HEK293 (cell line): ENCODE data around the gene ACOD1.

Source experiments
- BCL11A ChIP-seq: fragments of 450-650 bp; formaldehyde crosslinking; IDR thresholded peaks from 2 replicates; pipeline ENCODE4 v1.5.1; 2016; ENCODE audit warnings: low read depth, missing biosample characterization, missing genetic modification characterization
- GLI2 ChIP-seq: fragments of 450-650 bp; formaldehyde crosslinking; IDR thresholded peaks from 2 replicates; pipeline ENCODE4; 2017; ENCODE audit warnings: missing biosample characterization, missing genetic modification characterization, low read depth, borderline replicate concordance
- HOXD13 ChIP-seq: sonication (generic); formaldehyde crosslinking; IDR thresholded peaks from 2 replicates; pipeline ENCODE4 v1.8.0; 2022; ENCODE audit warnings: missing genetic modification reagents, borderline replicate concordance
- KLF7 ChIP-seq: fragments of 450-650 bp; formaldehyde crosslinking; IDR thresholded peaks from 2 replicates; pipeline ENCODE4 v1.5.1; 2016; ENCODE audit warnings: missing biosample characterization, missing genetic modification characterization, borderline replicate concordance
- MYNN ChIP-seq: fragments of 450-650 bp; formaldehyde crosslinking; IDR thresholded peaks from 2 replicates; pipeline ENCODE4 v1.5.1; 2016; ENCODE audit warnings: missing biosample characterization, missing genetic modification characterization, borderline replicate concordance
- MZF1 ChIP-seq: fragments of 450-650 bp; formaldehyde crosslinking; IDR thresholded peaks from 2 replicates; pipeline ENCODE4 v1.5.1; 2017; ENCODE audit warnings: missing biosample characterization, missing genetic modification characterization, borderline replicate concordance
- SCRT1 ChIP-seq: fragments of 450-650 bp; formaldehyde crosslinking; IDR thresholded peaks from 2 replicates; pipeline ENCODE4 v1.5.1; 2016; ENCODE audit warnings: missing biosample characterization, missing genetic modification characterization, borderline replicate concordance
- SP3 ChIP-seq: fragments of 450-650 bp; formaldehyde crosslinking; IDR thresholded peaks from 2 replicates; pipeline ENCODE4 v1.5.1; 2016; ENCODE audit warnings: missing biosample characterization, missing genetic modification characterization
- YY2 ChIP-seq: fragments of 450-650 bp; formaldehyde crosslinking; IDR thresholded peaks from 2 replicates; pipeline ENCODE4 v1.5.1; 2016; ENCODE audit warnings: missing biosample characterization, missing genetic modification characterization
- ZFHX2 ChIP-seq: fragments of 450-650 bp; formaldehyde crosslinking; conservative IDR thresholded peaks from 2 replicates; pipeline ENCODE4 v1.5.1; 2016; ENCODE audit warnings: missing biosample characterization, missing genetic modification characterization
- ZNF146 ChIP-seq: fragments of 450-650 bp; formaldehyde crosslinking; IDR thresholded peaks from 2 replicates; pipeline ENCODE4 v1.5.1; 2016; ENCODE audit warnings: missing biosample characterization, missing genetic modification characterization
- ZNF2 ChIP-seq: fragments of 450-650 bp; formaldehyde crosslinking; IDR thresholded peaks from 2 replicates; pipeline ENCODE4 v1.5.1; 2016; ENCODE audit warnings: missing biosample characterization, missing genetic modification characterization
- ZNF202 ChIP-seq: fragments of 450-650 bp; formaldehyde crosslinking; IDR thresholded peaks from 2 replicates; pipeline ENCODE4 v1.5.1; 2016; ENCODE audit warnings: missing biosample characterization, missing genetic modification characterization, borderline replicate concordance
- ZNF24 ChIP-seq: fragments of 450-650 bp; formaldehyde crosslinking; IDR thresholded peaks from 2 replicates; pipeline ENCODE4 v1.5.1; 2016; ENCODE audit warnings: missing biosample characterization, missing genetic modification characterization
- ZNF416 ChIP-seq: fragments of 450-650 bp; formaldehyde crosslinking; IDR thresholded peaks from 2 replicates; pipeline ENCODE4 v1.5.1; 2016; ENCODE audit warnings: missing biosample characterization, missing genetic modification characterization
- ZNF501 ChIP-seq: fragments of 450-650 bp; formaldehyde crosslinking; IDR thresholded peaks from 2 replicates; pipeline ENCODE4 v1.5.1; 2016; ENCODE audit warnings: missing biosample characterization, missing genetic modification characterization
- ZNF561 ChIP-seq: fragments of 450-650 bp; IDR thresholded peaks from 2 replicates; pipeline ENCODE4 v1.5.1; 2018; ENCODE audit warnings: missing biosample characterization, missing genetic modification characterization, borderline replicate concordance
- ZSCAN23 ChIP-seq: fragments of 450-650 bp; formaldehyde crosslinking; IDR thresholded peaks from 2 replicates; pipeline ENCODE4 v1.5.1; 2016; ENCODE audit warnings: missing biosample characterization, missing genetic modification characterization
- ZSCAN30 ChIP-seq: fragments of 450-650 bp; IDR thresholded peaks from 2 replicates; pipeline ENCODE4 v1.5.1; 2018; ENCODE audit warnings: missing biosample characterization, mild to moderate bottlenecking, missing genetic modification characterization, moderate library complexity
- ZXDB ChIP-seq: fragments of 450-650 bp; formaldehyde crosslinking; IDR thresholded peaks from 2 replicates; pipeline ENCODE4 v1.5.1; 2016; ENCODE audit warnings: missing biosample characterization, missing genetic modification characterization
- TF ChIP-seq, protein P1 (sequence below): fragments of 450-650 bp; formaldehyde crosslinking; IDR thresholded peaks from 2 replicates; pipeline ENCODE4 v1.5.1; 2016; ENCODE audit warnings: missing biosample characterization, missing genetic modification characterization
- TF ChIP-seq, protein P2 (sequence below): fragments of 450-650 bp; formaldehyde crosslinking; IDR thresholded peaks from 2 replicates; pipeline ENCODE4 v1.5.1; 2016; ENCODE audit warnings: missing biosample characterization, missing genetic modification characterization
- TF ChIP-seq, protein P3 (sequence below): fragments of 450-650 bp; formaldehyde crosslinking; IDR thresholded peaks from 2 replicates; pipeline ENCODE4 v1.5.1; 2016; ENCODE audit warnings: missing biosample characterization, missing genetic modification characterization
- TF ChIP-seq, protein P4 (sequence below): fragments of 450-650 bp; formaldehyde crosslinking; IDR thresholded peaks from 2 replicates; pipeline ENCODE4 v1.5.0; 2017; ENCODE audit warnings: missing biosample characterization, missing genetic modification characterization, borderline replicate concordance
- TF ChIP-seq, protein P5 (sequence below): fragments of 450-650 bp; formaldehyde crosslinking; IDR thresholded peaks from 2 replicates; pipeline ENCODE4 v1.5.1; 2016; ENCODE audit warnings: missing biosample characterization, missing genetic modification characterization
- TF ChIP-seq, protein P6 (sequence below): fragments of 450-650 bp; formaldehyde crosslinking; IDR thresholded peaks from 2 replicates; pipeline ENCODE4 v1.5.1; 2017; ENCODE audit warnings: missing biosample characterization, missing genetic modification characterization
- TF ChIP-seq, protein P7 (sequence below): fragments of 450-650 bp; formaldehyde crosslinking; IDR thresholded peaks from 2 replicates; pipeline ENCODE4 v1.5.1; 2017; ENCODE audit warnings: missing biosample characterization, missing genetic modification characterization

ACOD1 gene

DNA sequence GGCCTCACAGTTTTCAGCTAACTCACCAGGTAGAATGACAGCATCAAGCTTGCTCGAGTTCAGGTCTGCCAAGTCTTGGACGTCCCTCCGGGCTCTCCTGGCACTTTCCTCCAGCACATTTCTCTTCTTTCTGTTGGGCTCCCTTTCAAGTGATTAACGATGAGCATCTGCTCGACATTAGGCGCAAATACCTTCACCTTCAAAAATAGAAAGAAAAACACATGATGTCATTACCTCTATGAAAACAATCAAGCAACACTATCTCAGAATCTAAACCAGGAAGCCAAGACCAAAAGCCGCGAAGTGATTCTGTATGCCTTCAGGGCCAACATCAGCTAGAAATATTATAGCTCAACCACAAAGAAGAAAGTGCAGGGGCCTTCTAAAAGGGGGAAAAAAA lies 28.2 kb downstream of the ACOD1 start (continued):
- TF ChIP-seq, protein P1, sequence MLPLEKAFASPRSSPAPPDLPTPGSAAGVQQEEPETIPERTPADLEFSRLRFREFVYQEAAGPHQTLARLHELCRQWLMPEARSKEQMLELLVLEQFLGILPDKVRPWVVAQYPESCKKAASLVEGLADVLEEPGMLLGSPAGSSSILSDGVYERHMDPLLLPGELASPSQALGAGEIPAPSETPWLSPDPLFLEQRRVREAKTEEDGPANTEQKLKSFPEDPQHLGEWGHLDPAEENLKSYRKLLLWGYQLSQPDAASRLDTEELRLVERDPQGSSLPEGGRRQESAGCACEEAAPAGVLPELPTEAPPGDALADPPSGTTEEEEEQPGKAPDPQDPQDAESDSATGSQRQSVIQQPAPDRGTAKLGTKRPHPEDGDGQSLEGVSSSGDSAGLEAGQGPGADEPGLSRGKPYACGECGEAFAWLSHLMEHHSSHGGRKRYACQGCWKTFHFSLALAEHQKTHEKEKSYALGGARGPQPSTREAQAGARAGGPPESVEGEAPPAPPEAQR (tag by site-specific recombination) = no peak
- TF ChIP-seq MYNN (tag by site-specific recombination) (no peak), ZXDB (tag by site-specific recombination) (peak; percentile 79), ZNF146 (tag by site-specific recombination) (no peak), ZNF202 (no peak), GLI2 (tag by site-specific recombination) (no peak), ZFHX2 (tag by site-specific recombination) (no peak), ZSCAN30 (tag by site-specific recombination) (no peak), SP3 (no peak), ZSCAN23 (no peak), KLF7 (no peak), YY2 (tag by site-specific recombination) (no peak), ZNF501 (tag by site-specific recombination) (no peak), BCL11A (tag by site-specific recombination) (no peak), HOXD13 (CRISPR knock-in tag) (no peak), ZNF24 (tag by site-specific recombination) (no peak), MZF1 (tag by site-specific recombination) (no peak), ZNF2 (tag by site-specific recombination) (no peak), ZNF561 (tag by site-specific recombination) (no peak), SCRT1 (tag by site-specific recombination) (no peak), ZNF416 (tag by site-specific recombination) (no peak)
- TF ChIP-seq, protein P2, sequence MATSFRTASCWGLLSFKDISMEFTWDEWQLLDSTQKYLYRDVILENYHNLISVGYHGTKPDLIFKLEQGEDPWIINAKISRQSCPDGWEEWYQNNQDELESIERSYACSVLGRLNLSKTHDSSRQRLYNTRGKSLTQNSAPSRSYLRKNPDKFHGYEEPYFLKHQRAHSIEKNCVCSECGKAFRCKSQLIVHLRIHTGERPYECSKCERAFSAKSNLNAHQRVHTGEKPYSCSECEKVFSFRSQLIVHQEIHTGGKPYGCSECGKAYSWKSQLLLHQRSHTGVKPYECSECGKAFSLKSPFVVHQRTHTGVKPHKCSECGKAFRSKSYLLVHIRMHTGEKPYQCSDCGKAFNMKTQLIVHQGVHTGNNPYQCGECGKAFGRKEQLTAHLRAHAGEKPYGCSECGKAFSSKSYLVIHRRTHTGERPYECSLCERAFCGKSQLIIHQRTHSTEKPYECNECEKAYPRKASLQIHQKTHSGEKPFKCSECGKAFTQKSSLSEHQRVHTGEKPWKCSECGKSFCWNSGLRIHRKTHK = no peak
- TF ChIP-seq, protein P3, sequence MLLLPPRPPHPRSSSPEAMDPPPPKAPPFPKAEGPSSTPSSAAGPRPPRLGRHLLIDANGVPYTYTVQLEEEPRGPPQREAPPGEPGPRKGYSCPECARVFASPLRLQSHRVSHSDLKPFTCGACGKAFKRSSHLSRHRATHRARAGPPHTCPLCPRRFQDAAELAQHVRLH (tag by site-specific recombination) = no peak
- TF ChIP-seq, protein P4, sequence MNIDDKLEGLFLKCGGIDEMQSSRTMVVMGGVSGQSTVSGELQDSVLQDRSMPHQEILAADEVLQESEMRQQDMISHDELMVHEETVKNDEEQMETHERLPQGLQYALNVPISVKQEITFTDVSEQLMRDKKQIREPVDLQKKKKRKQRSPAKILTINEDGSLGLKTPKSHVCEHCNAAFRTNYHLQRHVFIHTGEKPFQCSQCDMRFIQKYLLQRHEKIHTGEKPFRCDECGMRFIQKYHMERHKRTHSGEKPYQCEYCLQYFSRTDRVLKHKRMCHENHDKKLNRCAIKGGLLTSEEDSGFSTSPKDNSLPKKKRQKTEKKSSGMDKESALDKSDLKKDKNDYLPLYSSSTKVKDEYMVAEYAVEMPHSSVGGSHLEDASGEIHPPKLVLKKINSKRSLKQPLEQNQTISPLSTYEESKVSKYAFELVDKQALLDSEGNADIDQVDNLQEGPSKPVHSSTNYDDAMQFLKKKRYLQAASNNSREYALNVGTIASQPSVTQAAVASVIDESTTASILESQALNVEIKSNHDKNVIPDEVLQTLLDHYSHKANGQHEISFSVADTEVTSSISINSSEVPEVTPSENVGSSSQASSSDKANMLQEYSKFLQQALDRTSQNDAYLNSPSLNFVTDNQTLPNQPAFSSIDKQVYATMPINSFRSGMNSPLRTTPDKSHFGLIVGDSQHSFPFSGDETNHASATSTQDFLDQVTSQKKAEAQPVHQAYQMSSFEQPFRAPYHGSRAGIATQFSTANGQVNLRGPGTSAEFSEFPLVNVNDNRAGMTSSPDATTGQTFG (tag by site-specific recombination) = no peak
- TF ChIP-seq, protein P5, sequence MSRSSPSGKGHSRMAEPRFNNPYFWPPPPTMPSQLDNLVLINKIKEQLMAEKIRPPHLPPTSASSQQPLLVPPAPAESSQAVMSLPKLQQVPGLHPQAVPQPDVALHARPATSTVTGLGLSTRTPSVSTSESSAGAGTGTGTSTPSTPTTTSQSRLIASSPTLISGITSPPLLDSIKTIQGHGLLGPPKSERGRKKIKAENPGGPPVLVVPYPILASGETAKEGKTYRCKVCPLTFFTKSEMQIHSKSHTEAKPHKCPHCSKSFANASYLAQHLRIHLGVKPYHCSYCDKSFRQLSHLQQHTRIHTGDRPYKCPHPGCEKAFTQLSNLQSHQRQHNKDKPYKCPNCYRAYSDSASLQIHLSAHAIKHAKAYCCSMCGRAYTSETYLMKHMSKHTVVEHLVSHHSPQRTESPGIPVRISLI (tag by site-specific recombination) = peak; percentile 65; the same call in 1 of the 2 replicates
- TF ChIP-seq, protein P6, sequence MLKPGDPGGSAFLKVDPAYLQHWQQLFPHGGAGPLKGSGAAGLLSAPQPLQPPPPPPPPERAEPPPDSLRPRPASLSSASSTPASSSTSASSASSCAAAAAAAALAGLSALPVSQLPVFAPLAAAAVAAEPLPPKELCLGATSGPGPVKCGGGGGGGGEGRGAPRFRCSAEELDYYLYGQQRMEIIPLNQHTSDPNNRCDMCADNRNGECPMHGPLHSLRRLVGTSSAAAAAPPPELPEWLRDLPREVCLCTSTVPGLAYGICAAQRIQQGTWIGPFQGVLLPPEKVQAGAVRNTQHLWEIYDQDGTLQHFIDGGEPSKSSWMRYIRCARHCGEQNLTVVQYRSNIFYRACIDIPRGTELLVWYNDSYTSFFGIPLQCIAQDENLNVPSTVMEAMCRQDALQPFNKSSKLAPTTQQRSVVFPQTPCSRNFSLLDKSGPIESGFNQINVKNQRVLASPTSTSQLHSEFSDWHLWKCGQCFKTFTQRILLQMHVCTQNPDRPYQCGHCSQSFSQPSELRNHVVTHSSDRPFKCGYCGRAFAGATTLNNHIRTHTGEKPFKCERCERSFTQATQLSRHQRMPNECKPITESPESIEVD (tag by site-specific recombination) = no peak
- TF ChIP-seq, protein P7, sequence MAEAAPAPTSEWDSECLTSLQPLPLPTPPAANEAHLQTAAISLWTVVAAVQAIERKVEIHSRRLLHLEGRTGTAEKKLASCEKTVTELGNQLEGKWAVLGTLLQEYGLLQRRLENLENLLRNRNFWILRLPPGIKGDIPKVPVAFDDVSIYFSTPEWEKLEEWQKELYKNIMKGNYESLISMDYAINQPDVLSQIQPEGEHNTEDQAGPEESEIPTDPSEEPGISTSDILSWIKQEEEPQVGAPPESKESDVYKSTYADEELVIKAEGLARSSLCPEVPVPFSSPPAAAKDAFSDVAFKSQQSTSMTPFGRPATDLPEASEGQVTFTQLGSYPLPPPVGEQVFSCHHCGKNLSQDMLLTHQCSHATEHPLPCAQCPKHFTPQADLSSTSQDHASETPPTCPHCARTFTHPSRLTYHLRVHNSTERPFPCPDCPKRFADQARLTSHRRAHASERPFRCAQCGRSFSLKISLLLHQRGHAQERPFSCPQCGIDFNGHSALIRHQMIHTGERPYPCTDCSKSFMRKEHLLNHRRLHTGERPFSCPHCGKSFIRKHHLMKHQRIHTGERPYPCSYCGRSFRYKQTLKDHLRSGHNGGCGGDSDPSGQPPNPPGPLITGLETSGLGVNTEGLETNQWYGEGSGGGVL (tag by site-specific recombination) = no peak
